ENCODE data around the gene GRID2.
"Not testable (repeated sequence)": the region's sequence is repeated elsewhere in the genome, so short reads cannot be mapped to it uniquely, and the experiment has no call there.

Gene GRID2

DNA sequence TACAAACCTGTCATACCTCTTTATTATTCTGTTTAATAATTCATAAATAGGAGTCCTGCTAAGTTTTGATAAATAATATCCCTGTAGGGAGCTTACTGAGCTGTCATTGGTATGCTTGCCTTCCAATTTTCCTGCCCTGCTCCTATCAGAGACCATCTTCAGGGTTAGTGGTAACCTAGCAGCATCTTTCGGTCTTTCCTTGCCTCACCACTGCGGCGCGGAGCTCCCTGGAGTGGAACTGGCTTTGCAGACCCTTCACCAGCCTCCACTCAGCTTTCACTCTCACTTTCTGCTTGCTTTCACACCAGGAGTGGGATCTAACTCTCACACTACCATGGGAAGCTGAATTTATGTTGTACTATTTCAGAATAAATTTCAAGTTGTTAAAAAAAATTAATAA is 1043.1 kb downstream of the GRID2 start:
- DNase-seq, result no peak

- DNase-seq, result no peak
Observed at GRCh38 chr4:93348896-93349295, 1045.1 kb downstream of the GRID2 start.

GRCh38 chr4:93351846-93352245 is 1048.1 kb downstream of the GRID2 start:
- DNase-seq, result no peak

DNA sequence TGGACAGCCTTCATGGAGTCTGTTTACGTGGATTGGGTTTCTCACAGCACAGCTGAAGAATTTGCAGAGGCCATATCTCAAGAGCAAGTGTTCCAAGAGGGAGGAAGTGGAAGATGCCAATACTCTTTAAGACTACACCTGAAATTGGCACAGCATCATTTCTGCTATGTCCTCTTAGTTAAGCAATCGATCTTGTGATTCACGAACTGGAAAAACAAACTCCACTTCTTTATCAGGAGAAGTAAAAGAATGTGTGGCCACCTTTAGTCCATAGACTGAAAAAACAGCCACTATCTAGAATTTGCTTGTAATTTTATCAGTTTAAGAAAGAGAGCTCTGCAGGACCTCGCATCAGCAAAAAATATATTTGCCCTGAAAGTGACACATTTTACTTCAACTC is 1051.6 kb downstream of the GRID2 start:
- DNase-seq, result no peak

- DNase-seq, result no peak
Observed at GRCh38 chr4:93359586-93359985, 1055.8 kb downstream of the GRID2 start.

DNA sequence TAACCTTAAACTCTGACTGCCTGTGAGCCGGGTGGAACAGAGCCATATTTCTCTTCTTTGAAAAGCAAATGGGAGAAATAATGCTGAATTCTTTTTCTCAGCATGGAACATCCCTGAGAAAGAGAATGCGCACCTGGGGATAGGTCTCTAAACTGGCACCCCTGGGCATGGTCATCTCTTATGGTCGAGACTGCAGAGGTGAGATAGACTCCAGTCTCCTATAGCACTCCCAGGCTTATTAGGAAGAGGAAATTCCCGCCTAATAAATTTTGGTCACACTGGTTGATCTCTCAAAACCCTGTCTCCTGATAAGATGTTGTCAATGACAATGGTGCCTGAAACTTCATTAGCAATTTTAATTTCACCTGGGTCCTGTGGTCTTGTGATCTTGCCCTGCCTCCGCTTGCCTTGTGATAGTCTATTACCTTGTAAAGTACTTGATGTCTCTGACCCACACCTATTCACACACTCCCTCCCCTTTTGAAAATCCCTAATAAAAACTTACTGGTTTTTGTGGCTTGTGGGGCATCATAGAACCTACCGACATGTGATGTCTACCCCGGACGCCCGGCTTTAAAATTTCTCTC is 1062.5 kb downstream of the GRID2 start:
- not testable (repeated sequence) for DNase-seq

DNA sequence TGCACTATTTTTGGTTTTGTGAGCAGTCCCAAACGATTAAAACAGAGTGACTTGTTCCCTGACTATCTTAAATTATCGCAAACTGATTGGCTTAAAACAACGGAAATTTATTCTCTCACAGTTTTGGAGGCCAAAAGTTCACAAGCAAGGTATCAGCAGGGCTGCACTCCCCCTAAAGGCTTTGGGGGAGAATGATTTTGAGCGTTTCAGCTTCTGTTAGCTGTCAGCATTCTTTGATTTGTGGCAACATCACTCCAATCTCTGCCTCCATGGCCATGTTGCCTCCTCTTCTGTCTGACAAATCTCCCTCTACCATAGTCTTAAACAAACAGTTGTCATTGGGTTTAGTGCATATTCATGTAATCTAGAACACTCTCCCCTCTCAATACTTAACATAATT is 1065.2 kb downstream of the GRID2 start:
- DNase-seq, result no peak

DNA sequence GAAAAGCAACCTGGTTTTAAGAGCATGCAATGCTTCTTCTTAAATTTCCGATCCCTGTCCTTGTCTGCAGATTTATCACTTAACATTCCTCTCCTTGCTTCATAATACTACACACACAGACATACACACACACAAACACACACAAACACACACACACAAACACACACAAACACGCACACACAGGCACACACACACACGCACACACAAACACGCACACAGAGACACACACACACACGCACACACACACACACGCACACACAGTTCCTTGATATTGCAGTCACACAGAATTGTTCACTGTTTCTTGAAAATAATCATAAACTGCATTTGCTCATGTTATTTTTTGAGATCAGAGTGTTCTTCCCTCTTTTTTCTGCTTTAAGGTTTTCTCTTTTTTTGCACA is 1066.5 kb downstream of the GRID2 start:
- DNase-seq, result no peak

DNA sequence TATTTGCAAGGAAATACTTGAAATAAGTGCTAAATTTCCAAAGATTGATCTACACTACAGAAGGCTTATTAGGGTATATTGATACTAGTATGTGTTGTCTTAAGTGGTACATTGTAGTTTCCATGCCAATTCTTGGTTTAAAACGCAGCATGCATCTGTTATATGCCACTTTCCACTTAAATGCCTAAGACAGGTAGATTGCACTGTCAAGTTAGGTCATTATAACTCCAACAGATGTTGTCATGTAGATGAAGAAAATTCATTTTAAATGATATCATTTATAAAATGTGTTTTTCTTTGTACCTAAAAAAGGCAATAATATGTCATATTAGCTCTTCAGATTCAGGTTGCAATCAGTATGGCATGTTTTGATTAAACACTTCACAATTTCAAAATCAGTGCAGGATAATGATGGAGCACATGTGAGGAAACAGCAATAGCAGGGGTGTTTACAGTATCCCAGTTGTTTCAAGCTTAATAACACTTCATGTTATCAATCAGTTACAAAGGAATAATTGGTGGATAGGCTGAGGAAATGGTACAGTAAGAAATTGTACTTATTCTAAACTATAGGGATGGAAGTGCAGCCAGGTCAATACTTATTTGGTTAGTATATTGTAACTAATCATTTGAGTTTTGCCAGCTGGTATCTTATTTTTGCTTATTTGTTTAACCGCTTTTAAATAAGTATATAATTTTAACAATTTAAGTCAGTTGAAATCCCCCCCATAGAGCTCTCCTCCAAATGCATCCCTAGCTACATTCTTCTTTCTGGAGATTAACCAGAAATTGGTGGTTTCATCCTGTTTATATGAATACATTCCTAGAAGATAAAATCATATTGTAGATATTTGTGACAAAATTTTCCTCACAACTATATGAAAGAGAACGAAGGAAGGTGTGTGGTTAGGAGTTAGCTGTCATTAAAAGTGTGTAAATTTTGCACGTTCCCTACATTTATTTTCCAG is 1070.4 kb downstream of the GRID2 start:
- DNase-seq, result no peak

- DNase-seq, result no peak
Observed at GRCh38 chr4:93384241-93384640, 1080.5 kb downstream of the GRID2 start.

DNA sequence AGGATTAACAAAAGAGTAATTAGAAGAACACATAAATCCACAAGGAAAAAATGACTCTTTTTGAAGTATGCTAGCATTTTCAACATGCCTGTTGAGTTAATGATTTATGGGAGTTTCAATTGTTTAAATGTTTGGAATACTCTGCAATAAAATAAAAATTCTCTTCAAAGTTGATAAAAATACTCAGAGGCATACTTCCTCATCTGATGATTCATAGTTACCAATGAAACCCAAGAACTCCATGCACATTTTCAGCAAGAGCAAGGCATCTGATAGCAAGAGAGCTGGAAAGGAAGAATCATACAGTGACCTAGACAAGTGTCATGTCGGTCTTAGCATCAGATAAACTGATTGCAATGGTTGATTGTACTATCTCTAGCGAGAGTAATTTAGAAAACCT is 1081.1 kb downstream of the GRID2 start:
- DNase-seq, result no peak

DNA sequence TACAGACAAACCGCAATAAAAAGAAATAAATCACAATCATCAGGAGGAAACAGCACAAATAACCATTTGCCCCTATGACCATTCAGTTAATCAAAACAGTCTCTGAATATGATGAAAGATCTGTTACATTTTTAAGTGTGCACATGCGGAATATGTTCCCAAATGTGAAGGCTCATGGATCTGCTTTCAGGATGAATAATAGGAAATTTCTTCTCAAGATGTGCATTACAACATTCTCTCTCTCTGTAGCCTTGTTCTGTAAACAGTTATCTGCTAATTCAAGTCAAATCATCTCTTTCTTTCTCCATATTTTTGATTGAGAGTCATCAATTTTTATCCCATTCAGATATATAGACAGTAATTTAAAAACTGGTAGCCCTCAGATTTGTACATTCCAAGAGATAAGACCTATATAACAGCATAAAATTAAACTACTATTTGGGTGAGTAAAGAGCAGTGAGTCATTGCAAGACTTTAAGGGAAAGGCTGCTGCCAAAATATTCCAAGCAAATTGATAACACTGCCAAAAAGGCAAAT is 1090.8 kb downstream of the GRID2 start:
- DNase-seq, result no peak

DNA sequence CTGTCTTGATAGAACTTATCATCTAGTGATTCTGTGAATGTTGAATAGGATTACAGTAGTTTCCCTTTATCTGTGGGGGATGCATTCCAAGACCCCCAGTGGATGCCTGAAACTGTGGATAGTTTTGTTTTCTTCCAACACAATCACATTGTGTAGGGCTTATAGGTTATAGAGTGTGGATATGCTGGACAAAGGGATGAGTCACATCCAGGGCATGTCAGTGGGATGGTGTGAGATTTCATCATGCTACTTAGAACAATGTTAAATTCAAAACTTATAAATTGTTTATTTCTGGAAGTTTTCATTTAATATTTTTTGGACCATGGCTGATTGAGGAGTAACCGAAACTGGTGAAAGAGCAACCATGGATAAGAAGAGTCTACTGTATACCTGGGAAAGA is 1092.5 kb downstream of the GRID2 start:
- no peak for DNase-seq

DNA sequence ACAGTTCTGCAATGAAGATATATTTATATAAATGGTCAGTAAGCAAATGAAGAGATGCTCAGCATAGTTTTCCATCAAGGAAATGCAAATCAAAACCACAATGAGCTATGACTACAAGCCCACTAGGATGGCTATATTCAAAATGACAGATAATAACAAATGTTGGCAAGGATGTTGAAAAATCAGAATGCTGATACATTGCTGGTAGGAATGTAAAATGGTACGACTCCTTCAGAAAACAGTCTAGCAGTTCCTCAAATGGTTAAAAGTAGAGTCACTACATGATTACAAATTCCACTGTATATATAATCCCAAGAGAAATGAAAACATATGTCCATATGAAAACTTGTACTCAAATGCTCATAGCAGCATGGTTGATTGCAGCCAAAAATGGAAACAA is 1099.8 kb downstream of the GRID2 start:
- DNase-seq, result no peak

DNA sequence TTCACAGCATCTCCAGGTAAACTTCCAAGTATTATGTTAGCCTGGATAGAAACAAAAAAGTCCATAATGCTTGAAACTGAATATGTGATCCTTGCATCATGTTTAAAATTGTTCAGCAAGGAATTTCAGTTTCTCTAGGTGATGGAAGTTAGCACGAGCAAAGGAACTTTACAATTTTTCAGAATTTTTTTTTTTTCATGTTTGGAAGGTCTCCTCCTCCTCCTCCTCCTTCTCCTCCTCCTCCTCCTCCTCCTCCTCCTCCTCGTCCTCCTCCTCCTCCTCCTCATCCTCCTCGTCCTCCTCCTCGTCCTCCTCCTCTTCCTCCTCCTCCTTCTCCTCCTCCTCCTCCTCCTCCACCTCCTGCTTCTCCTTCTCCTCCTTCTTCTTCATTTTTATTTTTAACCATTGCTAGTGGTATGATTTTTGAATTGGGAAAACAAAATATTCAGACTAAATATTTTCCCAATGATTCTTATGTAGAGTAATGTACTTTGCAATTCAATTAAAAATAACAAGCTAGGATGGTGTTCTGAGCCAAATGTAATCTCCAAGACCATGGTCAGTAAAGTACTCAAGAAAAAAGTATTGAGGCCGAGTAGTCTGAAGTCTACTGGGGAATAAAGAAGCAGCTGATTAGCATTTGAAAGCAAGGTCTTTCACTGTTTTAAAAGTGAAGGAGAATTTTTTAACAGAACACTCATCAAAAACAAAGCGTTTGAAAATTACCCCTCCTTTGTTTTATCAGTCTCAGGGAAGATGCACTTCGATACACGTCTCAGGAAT is 1103.9 kb downstream of the GRID2 start:
- DNase-seq, result no peak

DNA sequence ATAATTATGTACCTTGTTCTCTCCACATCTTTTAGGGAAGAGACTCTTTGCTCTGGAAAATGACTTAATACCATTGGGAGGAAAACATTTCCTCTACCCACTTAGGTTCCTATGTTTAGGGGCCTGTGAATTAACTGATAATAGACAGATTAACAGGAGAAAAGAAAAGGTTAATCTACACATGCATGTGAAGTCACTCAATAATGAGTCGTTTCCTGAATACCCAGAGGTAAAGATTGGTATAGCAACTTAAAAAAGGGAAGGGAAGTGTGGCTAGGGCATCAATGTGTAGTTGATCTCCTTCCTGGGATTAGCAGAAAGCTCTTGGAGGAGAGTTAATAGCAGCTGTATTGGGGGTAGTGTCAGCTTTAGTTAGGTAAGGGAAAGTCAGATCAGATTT is 1105.3 kb downstream of the GRID2 start:
- DNase-seq, result no peak

DNA sequence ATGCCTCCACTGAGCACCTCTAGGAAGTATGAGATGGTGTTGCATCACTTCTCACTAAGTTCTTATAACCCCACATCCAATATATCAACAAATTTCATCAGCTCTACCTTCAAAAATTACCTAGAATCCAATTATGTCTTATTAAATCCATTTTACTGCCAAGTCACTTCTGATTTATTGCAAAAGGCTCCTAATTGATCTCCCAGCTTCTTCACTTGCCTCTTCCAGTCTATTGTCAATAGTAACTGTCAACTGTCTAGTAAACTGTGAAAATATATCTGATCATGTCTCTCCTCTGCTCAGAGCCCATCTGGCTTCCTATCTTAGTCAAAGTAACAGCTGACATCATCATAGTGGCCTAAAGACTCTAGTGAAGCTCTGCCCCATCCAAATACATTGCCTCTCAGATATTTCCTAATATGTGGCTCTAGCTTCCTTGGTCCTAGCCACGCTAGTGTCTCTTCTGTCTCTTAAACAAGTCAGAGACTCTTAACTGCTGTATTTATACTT is 1110.3 kb downstream of the GRID2 start:
- DNase-seq, result no peak

- no peak for DNase-seq
Observed at GRCh38 chr4:93416344-93417128, 1112.8 kb downstream of the GRID2 start.

- no peak for DNase-seq
Observed at GRCh38 chr4:93431371-93431770, 1127.6 kb downstream of the GRID2 start.

DNA sequence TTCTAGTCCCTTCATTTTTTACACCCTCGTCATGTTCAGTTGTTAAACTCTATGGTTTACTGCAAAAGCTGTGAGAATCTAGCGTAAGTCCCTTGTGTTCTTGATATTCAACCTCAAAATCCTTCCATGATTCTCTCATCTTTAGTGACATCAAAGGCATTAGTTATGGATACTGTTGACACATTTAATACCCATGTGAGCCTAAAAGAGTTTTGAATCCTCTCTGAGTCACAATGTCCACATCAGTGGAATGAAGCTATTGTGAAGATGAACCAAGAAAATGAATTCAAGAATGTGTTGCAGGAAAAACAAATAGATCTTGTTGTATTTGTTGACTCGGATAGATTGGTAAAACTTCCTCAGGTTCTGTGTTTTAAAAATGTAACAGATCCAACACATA is 1130.1 kb downstream of the GRID2 start:
- DNase-seq, result no peak

- DNase-seq, result no peak
Observed at GRCh38 chr4:93436000-93436626, 1132.3 kb downstream of the GRID2 start.

- no peak for DNase-seq
Observed at GRCh38 chr4:93437991-93438390, 1134.2 kb downstream of the GRID2 start.
